HG03045 (cell line): ENCODE data around the gene ACADL.
A peak's percentile ranks its signal among the peaks of the same experiment; 100 is the strongest.
"Not testable (repeated sequence)": the region's sequence is repeated elsewhere in the genome, so short reads cannot be mapped to it uniquely, and the experiment has no call there.

Experiments used
- ATAC-seq: cut with Tn5 transposase; IDR thresholded peaks from one replicate; pipeline ENCODE4 v1.9.1; 2021; ENCODE audit warnings: mild to moderate bottlenecking, moderate library complexity; ENCODE audit not compliant: unreplicated experiment

ACADL gene

GRCh38 chr2:210203147-210203546 lies 22.1 kb downstream of the ACADL start:
- no peak for ATAC-seq

GRCh38 chr2:210199854-210200253 lies 25.4 kb downstream of the ACADL start:
- no peak for ATAC-seq

GRCh38 chr2:210199186-210199765 lies 26.0 kb downstream of the ACADL start:
- ATAC-seq: no peak

- ATAC-seq: no peak
Measured at GRCh38 chr2:210198326-210198725, 26.9 kb downstream of the ACADL start.

GRCh38 chr2:210197720-210198119 lies 27.5 kb downstream of the ACADL start:
- ATAC-seq: no peak

- no peak for ATAC-seq
Measured at GRCh38 chr2:210195101-210195852, 30.0 kb downstream of the ACADL start.

- no peak for ATAC-seq
Measured at GRCh38 chr2:210190345-210190744, 34.9 kb downstream of the ACADL start.

- ATAC-seq: no peak
Measured at GRCh38 chr2:210189452-210190138, 35.7 kb downstream of the ACADL start.

- ATAC-seq: no peak
Measured at GRCh38 chr2:210188755-210189154, 36.5 kb downstream of the ACADL start.

- ATAC-seq: no peak
Measured at GRCh38 chr2:210188190-210188589, 37.1 kb downstream of the ACADL start.

- ATAC-seq: not testable (repeated sequence)
Measured at GRCh38 chr2:210183936-210184335, 41.3 kb downstream of the ACADL start.

- ATAC-seq: not testable (repeated sequence)
Measured at GRCh38 chr2:210181606-210182088, 43.6 kb downstream of the ACADL start.

- ATAC-seq: not testable (repeated sequence)
Measured at GRCh38 chr2:210181033-210181605, 44.1 kb downstream of the ACADL start.

- no peak for ATAC-seq
Measured at GRCh38 chr2:210180477-210180876, 44.8 kb downstream of the ACADL start.

- no peak for ATAC-seq
Measured at GRCh38 chr2:210179351-210179990, 45.8 kb downstream of the ACADL start.

GRCh38 chr2:210177769-210178168 lies 47.5 kb downstream of the ACADL start:
- ATAC-seq: no peak

- not testable (repeated sequence) for ATAC-seq
Measured at GRCh38 chr2:210177115-210177514, 48.1 kb downstream of the ACADL start.

GRCh38 chr2:210174086-210174485 lies 51.2 kb downstream of the ACADL start:
- no peak for ATAC-seq

- no peak for ATAC-seq
Measured at GRCh38 chr2:210172219-210172575, 53.0 kb downstream of the ACADL start.

- ATAC-seq: peak; percentile 79
Measured at GRCh38 chr2:210171309-210172218, 53.7 kb downstream of the ACADL start, which contains the start of gene KANSL1L. Gene KANSL1L, minus strand, starts transcription at chr2:210171409. Its CDS starts 16,827 bp downstream, at chr2:210154582.
